K562 (cell line): ENCODE results near the gene SEC11A.

Experiments
- CHAMP1 ChIP-seq: fragments of 450-650 bp; IDR thresholded peaks from 2 replicates; pipeline ENCODE4 v1.6.1; 2016; ENCODE audit warnings: mild to moderate bottlenecking
- CTCF ChIP-seq, 3 experiments: IDR thresholded peaks in 2 of 3; conservative IDR thresholded peaks in 1 of 3; 2 replicates each; pipeline ENCODE4 v1.5.1; 2011 to 2012; ENCODE audit warnings: low read length in 3 of 3, mild to moderate bottlenecking in 3 of 3, control low read depth in 2 of 3, improper control_type of control experiment in 1 of 3, inconsistent platforms in 1 of 3, low read depth in 1 of 3, mixed read lengths in 1 of 3, moderate library complexity in 1 of 3; ENCODE audit not compliant: insufficient read depth in 2 of 3
- EZH2 ChIP-seq: IDR thresholded peaks from 2 replicates; pipeline ENCODE4 v1.6.1; 2012; ENCODE audit warnings: low read depth, mild to moderate bottlenecking, inconsistent platforms, low read length, borderline replicate concordance
- FOXK1 ChIP-seq: sonication (generic); formaldehyde crosslinking; IDR thresholded peaks from 2 replicates; pipeline ENCODE4 v1.8.0; 2022; ENCODE audit warnings: missing genetic modification reagents, mild to moderate bottlenecking, borderline replicate concordance
- GATAD2A ChIP-seq: fragments of 450-650 bp; IDR thresholded peaks from 2 replicates; pipeline ENCODE4 v1.6.1; 2017
- MXI1 ChIP-seq: IDR thresholded peaks from 2 replicates; pipeline ENCODE4 v1.6.1; 2011; ENCODE audit warnings: low read depth, mild to moderate bottlenecking, improper control_type of control experiment, low read length
- POLR3A ChIP-seq: IDR thresholded peaks from 2 replicates; pipeline ENCODE4 v1.6.1; 2011; ENCODE audit warnings: borderline replicate concordance, mild to moderate bottlenecking, moderate library complexity; ENCODE audit not compliant: insufficient read length, insufficient read depth; ENCODE audit errors: extremely low read depth
- ZNF24 ChIP-seq: fragments of 450-650 bp; IDR thresholded peaks from 2 replicates; pipeline ENCODE4 v1.6.1; 2016
- ZNF274 ChIP-seq: IDR thresholded peaks from 2 replicates; pipeline ENCODE4 v1.6.1; 2011; ENCODE audit warnings: low read depth, mild to moderate bottlenecking, low read length, moderate library complexity, borderline replicate concordance
- TF ChIP-seq, protein P1 (sequence below): fragments of 450-650 bp; IDR thresholded peaks from 2 replicates; pipeline ENCODE4 v1.6.1; 2014; ENCODE audit warnings: low read depth, mild to moderate bottlenecking, moderate library complexity, borderline replicate concordance
- TF ChIP-seq, protein P2 (sequence below): sonication (generic); formaldehyde crosslinking; IDR thresholded peaks from 2 replicates; pipeline ENCODE4 v1.8.1; 2022; ENCODE audit warnings: missing genetic modification reagents
- TF ChIP-seq, protein P3 (sequence below): fragments of 200-800 bp; sonication (Bioruptor generic); IDR thresholded peaks from 2 replicates; pipeline ENCODE4 v1.6.1; 2017; ENCODE audit warnings: missing genetic modification characterization, missing compliant biosample characterization

DNA sequence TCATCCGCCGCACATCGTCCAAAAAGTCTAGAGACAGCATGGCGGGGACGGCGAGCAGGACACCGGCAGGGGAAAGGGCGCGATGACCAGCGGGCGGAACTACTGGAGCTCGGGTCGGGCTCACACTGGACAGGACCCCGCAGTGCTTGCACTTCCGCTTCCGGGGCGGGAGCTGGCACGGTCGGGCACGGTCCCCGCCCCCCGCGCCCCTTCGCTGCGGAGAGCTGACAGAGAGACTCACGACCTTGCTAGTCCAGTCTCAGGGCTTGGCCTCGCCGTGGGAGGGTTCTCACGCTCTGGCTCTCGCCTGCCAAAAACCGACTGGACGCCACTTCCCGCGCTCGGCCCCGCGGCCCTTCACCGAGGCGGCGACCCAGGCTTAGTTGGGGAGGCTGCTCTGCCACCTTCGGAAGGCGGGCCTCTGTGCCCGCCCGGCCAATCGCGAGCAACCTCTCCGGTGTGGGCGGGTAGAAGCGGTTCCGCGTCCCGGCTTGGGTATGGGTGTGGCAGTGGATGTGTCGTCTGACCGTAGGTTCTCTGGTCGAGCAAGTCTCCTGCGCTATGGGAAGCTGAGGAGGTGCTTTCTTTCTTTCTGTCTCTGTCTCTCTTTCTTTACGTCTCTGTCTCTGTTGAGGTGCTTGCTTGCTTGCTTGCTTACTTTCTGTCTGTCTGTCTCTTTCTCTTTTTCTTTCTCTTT, at the start of gene SEC11A:
- TF ChIP-seq, protein P1, sequence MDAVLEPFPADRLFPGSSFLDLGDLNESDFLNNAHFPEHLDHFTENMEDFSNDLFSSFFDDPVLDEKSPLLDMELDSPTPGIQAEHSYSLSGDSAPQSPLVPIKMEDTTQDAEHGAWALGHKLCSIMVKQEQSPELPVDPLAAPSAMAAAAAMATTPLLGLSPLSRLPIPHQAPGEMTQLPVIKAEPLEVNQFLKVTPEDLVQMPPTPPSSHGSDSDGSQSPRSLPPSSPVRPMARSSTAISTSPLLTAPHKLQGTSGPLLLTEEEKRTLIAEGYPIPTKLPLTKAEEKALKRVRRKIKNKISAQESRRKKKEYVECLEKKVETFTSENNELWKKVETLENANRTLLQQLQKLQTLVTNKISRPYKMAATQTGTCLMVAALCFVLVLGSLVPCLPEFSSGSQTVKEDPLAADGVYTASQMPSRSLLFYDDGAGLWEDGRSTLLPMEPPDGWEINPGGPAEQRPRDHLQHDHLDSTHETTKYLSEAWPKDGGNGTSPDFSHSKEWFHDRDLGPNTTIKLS: peak; percentile 71
- TF ChIP-seq FOXK1 (CRISPR knock-in tag): 0 out of 2 replicates have a peak, but pooled peaks have one; percentile 90
- TF ChIP-seq, protein P2, sequence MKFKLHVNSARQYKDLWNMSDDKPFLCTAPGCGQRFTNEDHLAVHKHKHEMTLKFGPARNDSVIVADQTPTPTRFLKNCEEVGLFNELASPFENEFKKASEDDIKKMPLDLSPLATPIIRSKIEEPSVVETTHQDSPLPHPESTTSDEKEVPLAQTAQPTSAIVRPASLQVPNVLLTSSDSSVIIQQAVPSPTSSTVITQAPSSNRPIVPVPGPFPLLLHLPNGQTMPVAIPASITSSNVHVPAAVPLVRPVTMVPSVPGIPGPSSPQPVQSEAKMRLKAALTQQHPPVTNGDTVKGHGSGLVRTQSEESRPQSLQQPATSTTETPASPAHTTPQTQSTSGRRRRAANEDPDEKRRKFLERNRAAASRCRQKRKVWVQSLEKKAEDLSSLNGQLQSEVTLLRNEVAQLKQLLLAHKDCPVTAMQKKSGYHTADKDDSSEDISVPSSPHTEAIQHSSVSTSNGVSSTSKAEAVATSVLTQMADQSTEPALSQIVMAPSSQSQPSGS (CRISPR knock-in tag): no peak
- no peak for TF ChIP-seq CTCF (IDR thresholded peaks at IDR 0.05 in 2 of 3, conservative IDR thresholded peaks at IDR 0.05 in 1 of 3; ENCODE audit: insufficient read depth in 2 of 3, low read depth in 1 of 3, low read length in 3 of 3)
- peak; percentile 58 for TF ChIP-seq ZNF24
- TF ChIP-seq ZNF274: no peak
- TF ChIP-seq CHAMP1: no peak
- no peak for TF ChIP-seq POLR3A
- TF ChIP-seq MXI1: peak; percentile 68; the same call in 1 of the 2 replicates
- TF ChIP-seq EZH2: no peak
- TF ChIP-seq GATAD2A: peak; percentile 46; the same call in 1 of the 2 replicates
- TF ChIP-seq, protein P3, sequence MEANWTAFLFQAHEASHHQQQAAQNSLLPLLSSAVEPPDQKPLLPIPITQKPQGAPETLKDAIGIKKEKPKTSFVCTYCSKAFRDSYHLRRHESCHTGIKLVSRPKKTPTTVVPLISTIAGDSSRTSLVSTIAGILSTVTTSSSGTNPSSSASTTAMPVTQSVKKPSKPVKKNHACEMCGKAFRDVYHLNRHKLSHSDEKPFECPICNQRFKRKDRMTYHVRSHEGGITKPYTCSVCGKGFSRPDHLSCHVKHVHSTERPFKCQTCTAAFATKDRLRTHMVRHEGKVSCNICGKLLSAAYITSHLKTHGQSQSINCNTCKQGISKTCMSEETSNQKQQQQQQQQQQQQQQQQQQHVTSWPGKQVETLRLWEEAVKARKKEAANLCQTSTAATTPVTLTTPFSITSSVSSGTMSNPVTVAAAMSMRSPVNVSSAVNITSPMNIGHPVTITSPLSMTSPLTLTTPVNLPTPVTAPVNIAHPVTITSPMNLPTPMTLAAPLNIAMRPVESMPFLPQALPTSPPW: peak; percentile 80
